ENCODE data around the gene FER. TPM values are rescaled to one million over a fixed set of nuclear protein-coding genes. Genes with fewer than 3 reads are reported as not detected.

FER gene
- total RNA-seq, 1 experiment from 2014 or later = 20.6 TPM

DNA sequence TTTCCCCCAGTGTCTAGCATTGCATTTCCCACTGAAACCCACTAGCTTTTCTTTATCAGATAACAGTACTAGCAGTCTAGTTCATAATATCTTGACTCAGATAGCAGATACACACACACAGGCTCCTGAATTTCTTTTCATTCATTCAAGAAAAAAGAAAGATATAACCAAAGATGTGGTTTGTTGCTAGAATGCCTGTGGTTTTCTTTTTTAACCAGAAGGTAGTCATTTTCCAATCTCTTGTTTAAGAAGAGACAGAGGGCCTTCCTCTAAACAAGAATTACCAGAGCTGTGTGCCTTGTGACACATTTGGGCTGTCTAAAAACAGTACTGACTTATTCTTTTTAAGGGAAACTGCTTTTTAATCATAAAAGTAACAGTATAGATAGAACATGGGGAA is 494.8 kb downstream of the FER start:
- POLR2A ChIA-PET (ENCODE audit: unreplicated experiment) = no interaction called here
- BruUV-seq (replicated peaks) = no TSS peak
- no peaks in the 10 kb centered on the region for H3K79me2 ChIP-seq (ENCODE audit: low read depth)

DNA sequence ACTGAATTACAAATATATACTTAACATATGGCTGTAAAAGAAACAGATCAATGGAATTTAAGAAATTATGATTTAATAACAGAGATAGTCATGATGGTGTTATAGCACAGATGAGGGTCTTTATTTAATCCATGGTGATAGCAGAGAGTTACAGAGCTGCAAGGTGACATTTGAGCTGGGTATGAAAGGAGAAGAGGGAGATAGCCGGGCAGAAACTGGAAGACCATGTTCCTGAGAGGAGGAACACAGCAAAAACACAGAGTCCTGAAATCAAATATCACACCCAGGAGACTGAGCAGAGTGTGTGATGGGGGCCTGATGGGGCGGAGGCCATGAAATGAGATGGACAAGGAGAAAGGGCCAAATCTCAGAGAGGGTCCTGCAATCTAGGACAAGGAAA is 498.7 kb downstream of the FER start:
- no peak overlapping the region for H3K4me2 ChIP-seq
- no peaks in the 10 kb centered on the region for H3K36me3 ChIP-seq (ENCODE audit: low read depth)
- H3K79me2 ChIP-seq (ENCODE audit: low read depth) = no peaks in the 10 kb centered on the region
- no peak for TF ChIP-seq EZH2 (IDR thresholded peaks at IDR 0.05; ENCODE audit: low read depth)
- TF ChIP-seq, protein P1, sequence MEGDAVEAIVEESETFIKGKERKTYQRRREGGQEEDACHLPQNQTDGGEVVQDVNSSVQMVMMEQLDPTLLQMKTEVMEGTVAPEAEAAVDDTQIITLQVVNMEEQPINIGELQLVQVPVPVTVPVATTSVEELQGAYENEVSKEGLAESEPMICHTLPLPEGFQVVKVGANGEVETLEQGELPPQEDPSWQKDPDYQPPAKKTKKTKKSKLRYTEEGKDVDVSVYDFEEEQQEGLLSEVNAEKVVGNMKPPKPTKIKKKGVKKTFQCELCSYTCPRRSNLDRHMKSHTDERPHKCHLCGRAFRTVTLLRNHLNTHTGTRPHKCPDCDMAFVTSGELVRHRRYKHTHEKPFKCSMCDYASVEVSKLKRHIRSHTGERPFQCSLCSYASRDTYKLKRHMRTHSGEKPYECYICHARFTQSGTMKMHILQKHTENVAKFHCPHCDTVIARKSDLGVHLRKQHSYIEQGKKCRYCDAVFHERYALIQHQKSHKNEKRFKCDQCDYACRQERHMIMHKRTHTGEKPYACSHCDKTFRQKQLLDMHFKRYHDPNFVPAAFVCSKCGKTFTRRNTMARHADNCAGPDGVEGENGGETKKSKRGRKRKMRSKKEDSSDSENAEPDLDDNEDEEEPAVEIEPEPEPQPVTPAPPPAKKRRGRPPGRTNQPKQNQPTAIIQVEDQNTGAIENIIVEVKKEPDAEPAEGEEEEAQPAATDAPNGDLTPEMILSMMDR (conservative IDR thresholded peaks at IDR 0.05) = no peak
- POLR2A ChIA-PET (ENCODE audit: unreplicated experiment) = no interaction called here
- no peak overlapping the region for H2AFZ ChIP-seq
- H3K27ac ChIP-seq = no peak overlapping the region
- CTCF ChIA-PET = no interaction called here
- BruUV-seq (replicated peaks) = no TSS peak
- no peaks in the 10 kb centered on the region for H3F3A ChIP-seq (ENCODE audit: insufficient read depth, low read depth)
- no peak overlapping the region for H3K4me3 ChIP-seq
- H3K9me3 ChIP-seq (ENCODE audit: insufficient read depth, low read depth) = peaks cover 9% of the 10 kb centered on the region; the same call in 1 of the 2 replicates
- no peaks in the 10 kb centered on the region for H3K4me1 ChIP-seq (replicated peaks; ENCODE audit: insufficient read depth)
- no peaks in the 10 kb centered on the region for H3K9me2 ChIP-seq (ENCODE audit: insufficient read depth)
- no peak for DNase-seq
- H3K27me3 ChIP-seq (ENCODE audit: insufficient read depth, low read depth) = no peaks in the 10 kb centered on the region; the same call in 1 of the 2 replicates
- no peaks in the 10 kb centered on the region for H4K20me1 ChIP-seq (ENCODE audit: insufficient read depth)
- intact Hi-C loops (cut with micrococcal nuclease; ENCODE audit: unreplicated experiment) = no loop called here

More for the DNA sequence above, 494.8 kb downstream of the FER start:
- H3K9me3 ChIP-seq (ENCODE audit: insufficient read depth, low read depth) = peaks cover 9% of the 10 kb centered on the region; the same call in 1 of the 2 replicates
- CTCF ChIA-PET = no interaction called here
- no peaks in the 10 kb centered on the region for H4K20me1 ChIP-seq (ENCODE audit: insufficient read depth)
- no peaks in the 10 kb centered on the region for H3K36me3 ChIP-seq (ENCODE audit: low read depth)
- no peak overlapping the region for H3K4me2 ChIP-seq
- H3K4me3 ChIP-seq = no peak overlapping the region
- intact Hi-C loops (cut with micrococcal nuclease; ENCODE audit: unreplicated experiment) = no loop called here
- H3K27me3 ChIP-seq (ENCODE audit: insufficient read depth, low read depth) = no peaks in the 10 kb centered on the region
- H3K27ac ChIP-seq = no peak overlapping the region
- H2AFZ ChIP-seq = no peak overlapping the region
- TF ChIP-seq, protein P1 (conservative IDR thresholded peaks at IDR 0.05) = no peak
- TF ChIP-seq EZH2 (IDR thresholded peaks at IDR 0.05; ENCODE audit: low read depth) = no peak
- no peaks in the 10 kb centered on the region for H3F3A ChIP-seq (ENCODE audit: insufficient read depth, low read depth)
- no peaks in the 10 kb centered on the region for H3K9me2 ChIP-seq (ENCODE audit: insufficient read depth)
- H3K4me1 ChIP-seq (replicated peaks; ENCODE audit: insufficient read depth) = no peaks in the 10 kb centered on the region
- DNase-seq = no peak
